D721Med (cell line): ENCODE measurements around the gene PROCA1.

ENCODE experiments used
- DNase-seq: peaks from one replicate; pipeline ENCODE4 v3.0.0; 2011; ENCODE audit warnings: low spot score; ENCODE audit not compliant: insufficient read length
- FAIRE-seq: peaks from 2 replicates; lab custom pipeline; 2011; peaks lifted over from hg19 to GRCh38; lab: Jason Lieb, UNC
- TF ChIP-seq, protein P1 (sequence below): IDR thresholded peaks from 2 replicates; pipeline ENCODE4 v1.5.1; 2012; ENCODE audit warnings: mild to moderate bottlenecking, control low read depth; ENCODE audit not compliant: insufficient read depth; ENCODE audit errors: missing control alignments

Gene PROCA1

DNA sequence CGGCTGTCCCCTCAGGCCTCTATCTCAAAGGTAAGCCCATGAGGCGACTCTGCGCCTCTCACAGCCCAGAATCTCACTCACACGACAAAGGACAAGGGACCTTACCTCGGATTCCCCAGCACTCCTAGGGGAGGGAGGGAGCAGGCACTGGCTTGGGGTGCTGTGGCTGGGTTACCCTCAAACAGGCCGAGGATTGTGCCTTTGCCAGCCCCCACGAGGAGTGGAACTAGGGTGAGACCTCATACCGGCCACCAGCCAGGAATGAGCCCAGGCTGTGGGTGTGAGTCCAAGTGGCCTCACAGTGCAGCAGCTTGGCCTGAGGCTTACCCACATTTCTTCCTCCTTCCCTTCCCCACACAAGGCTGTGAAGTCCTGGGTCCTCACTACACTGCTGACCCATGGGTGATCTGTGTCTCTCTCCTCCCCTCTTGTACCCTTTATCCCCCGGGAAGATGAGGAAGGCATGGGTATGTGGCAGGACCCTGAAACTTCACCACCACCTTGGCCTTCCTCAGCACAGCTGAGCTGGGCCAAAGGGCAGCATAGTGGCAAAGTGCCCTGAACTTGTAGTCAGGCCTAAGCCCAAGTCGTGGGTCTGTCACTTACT, 5.9 kb downstream of the PROCA1 start:
- TF ChIP-seq, protein P1, sequence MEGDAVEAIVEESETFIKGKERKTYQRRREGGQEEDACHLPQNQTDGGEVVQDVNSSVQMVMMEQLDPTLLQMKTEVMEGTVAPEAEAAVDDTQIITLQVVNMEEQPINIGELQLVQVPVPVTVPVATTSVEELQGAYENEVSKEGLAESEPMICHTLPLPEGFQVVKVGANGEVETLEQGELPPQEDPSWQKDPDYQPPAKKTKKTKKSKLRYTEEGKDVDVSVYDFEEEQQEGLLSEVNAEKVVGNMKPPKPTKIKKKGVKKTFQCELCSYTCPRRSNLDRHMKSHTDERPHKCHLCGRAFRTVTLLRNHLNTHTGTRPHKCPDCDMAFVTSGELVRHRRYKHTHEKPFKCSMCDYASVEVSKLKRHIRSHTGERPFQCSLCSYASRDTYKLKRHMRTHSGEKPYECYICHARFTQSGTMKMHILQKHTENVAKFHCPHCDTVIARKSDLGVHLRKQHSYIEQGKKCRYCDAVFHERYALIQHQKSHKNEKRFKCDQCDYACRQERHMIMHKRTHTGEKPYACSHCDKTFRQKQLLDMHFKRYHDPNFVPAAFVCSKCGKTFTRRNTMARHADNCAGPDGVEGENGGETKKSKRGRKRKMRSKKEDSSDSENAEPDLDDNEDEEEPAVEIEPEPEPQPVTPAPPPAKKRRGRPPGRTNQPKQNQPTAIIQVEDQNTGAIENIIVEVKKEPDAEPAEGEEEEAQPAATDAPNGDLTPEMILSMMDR, result no peak
- FAIRE-seq, result no peak

DNA sequence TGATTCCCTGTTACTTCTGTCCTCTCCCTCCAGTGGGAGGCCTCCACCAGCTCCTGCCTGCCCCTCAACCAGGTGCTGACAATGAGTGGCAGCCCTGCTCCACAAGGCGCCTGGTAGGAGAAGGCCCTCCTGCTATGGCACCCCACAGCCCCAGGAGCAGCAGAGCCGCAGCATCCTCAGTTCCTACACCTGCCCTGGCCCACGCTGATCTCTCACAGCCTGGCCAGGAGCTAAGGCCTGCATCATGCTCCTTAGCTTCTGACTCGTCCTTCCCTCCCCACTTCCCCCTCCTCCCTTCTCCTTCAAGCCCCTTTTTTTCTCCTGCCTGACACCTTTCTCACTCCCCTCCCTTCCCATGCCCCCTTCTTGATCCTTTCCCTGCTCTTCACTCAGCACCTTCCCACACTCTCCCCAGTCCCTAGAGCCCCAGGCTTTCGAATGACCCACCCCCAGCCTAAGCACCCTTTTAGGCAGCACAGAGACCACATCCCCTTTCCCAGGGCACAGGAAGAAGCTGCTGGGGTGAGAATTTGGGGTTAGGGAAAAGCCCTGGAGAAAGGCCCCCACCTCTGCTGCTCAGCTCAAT, 6.5 kb downstream of the PROCA1 start:
- FAIRE-seq (no peak), DNase-seq (no peak)
- TF ChIP-seq, protein P1, result no peak

More for the DNA sequence above, 5.9 kb downstream of the PROCA1 start:
- DNase-seq, result no peak

DNA sequence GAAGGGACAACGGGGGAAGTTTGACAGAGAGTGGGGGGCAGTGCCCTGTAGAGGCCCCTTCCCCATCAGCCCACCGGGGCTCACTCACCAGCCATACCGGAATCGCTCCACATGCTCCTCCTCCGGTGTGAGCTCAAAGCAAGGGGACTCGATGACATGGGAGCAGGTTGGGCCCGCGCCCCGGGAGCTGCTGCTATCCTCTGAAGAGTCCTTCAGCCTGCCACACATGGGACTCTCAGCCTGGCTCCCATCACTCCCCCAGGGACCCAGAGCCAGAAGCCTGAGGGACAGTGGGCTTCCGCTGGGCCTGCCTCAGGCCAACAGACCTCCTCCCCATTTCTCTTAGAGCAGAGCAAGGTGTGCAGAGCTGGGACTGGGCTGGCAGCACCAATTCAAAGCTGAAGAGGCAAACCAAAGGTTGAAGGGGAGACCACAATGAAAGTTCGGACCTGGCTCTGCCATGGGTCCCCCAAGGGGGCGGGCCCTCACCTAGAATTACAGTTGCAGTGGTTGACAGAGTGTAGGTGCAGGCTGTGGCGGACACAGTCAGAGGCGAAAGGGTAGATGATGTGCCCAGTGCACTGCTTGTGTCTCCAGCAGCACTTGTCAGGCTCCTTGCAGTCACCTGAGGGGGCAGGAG, 7.3 kb downstream of the PROCA1 start:
- FAIRE-seq (no peak), DNase-seq (no peak)
- TF ChIP-seq, protein P1, result no peak

DNA sequence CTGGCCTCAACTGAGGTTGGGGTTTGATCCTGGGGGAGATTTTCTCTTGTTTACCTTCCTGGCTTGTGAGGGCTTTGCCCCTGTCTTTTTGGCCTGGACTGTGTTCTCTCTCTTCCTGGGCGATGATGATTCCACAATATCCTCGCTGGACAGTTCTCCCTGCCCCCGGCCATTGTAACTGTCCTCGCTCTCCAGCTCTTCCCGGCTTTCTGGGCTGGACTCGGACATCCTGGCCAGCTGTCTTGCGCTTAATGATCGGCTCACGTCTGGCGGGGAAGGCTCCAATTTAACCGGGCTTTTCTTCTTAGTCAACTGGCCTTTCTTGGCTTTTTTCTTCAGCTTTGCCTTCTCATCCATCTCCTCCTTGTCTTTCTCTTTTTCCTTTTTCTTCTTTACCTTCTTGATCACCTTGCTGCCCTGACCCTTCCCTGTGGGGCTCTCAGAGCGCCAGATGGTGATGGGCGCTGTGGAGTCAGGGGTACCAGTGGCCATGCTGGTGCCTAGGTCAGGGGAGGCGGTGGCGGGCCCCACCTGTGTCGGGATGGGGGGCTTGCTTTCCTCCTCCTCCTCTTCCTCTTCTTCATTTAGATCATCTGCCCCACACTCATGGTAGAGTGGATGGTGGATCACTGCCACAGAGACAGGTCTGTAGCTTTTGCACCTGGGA, 8.0 kb downstream of the PROCA1 start:
- TF ChIP-seq, protein P1, result no peak
- FAIRE-seq (no peak), DNase-seq (no peak)

DNA sequence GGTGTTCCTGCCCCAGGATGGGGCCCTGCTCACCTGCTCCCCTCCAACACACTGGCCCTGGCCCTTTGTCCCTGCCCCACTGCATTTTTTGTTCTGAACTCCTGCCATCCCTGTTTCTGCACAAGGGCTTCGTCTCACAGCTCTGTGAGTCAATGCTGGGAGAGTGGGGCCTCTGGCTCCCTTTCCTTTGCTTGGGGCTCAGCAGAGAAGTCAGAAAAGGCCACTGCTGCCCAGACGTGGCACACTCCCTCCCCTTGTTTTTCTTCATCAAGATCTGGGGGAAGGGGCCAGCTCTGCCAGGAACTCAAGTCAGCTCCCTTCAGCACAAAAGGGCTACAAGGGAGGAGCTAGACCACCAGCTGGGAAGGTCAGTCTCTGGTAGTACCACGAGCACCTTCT, 8.9 kb downstream of the PROCA1 start:
- TF ChIP-seq, protein P1, result no peak
- DNase-seq, result no peak
- FAIRE-seq, result no peak

DNA sequence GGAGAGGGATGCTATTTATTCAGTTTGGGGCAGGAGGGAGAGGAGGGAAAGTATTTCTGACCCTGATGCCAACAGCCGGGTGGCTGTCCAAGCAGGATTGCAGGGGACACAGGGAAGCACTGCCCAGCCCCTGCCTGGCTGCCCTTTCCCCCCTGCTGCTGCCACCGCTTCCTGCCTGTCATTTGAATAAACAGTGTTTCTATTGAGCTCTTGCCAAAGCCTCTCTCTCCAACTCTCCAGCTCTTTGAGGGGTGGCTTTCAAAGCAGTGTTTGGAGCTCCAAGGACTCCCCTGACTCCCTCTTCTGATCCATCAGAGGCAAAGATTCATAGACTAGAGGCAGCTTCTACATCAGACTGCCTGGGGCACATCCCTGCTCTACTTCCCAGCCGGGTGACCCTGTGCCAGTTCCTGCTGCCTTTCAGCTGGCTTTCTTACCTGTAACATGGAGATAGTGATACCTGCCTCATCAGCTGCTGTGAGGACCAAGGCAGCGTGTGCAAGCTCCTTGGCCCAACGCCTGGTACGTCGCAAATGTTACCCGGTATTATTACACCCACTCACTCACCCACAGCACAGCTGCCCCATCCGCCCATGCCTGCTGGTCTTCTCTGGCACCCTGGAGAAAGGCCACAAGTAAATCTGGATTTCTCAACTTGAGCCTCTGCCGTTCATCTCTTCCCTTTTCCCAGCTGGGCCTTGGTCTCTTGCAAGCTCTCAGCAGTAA, 9.5 kb downstream of the PROCA1 start:
- no peak for FAIRE-seq
- no peak for DNase-seq

More for the DNA sequence above, 9.5 kb downstream of the PROCA1 start:
- TF ChIP-seq, protein P1, result no peak
